HEK293T (cell line): Measurements from ENCODE around the gene UGT3A2.

Source experiments
- CTCF ChIA-PET: fragments of 350-600 bp; formaldehyde crosslinking; extraction: SDS; loops from one replicate; lab custom pipeline; 2021; ENCODE audit warnings: antibody characterized with exemption, inconsistent platforms; lab: Yijun Ruan, JAX
- POLR2A ChIA-PET: fragments of 350-600 bp; formaldehyde crosslinking; extraction: SDS; loops from one replicate; lab custom pipeline; 2020; ENCODE audit warnings: antibody characterized with exemption, inconsistent platforms; lab: Yijun Ruan, JAX
- DNase-seq: peaks from one replicate; pipeline ENCODE4 v3.0.0; 2012; ENCODE audit warnings: mixed read lengths; ENCODE audit errors: extremely low spot score
- ARNT ChIP-seq: fragments of 450-650 bp; IDR thresholded peaks from 2 replicates; pipeline ENCODE4 v1.6.1; 2017; ENCODE audit warnings: mild to moderate bottlenecking
- BHLHE40 ChIP-seq: fragments of 450-650 bp; IDR thresholded peaks from 2 replicates; pipeline ENCODE4 v1.6.1; 2016; ENCODE audit warnings: mild to moderate bottlenecking, moderate library complexity, borderline replicate concordance
- CTBP1 ChIP-seq: fragments of 450-650 bp; IDR thresholded peaks from 2 replicates; pipeline ENCODE4 v1.6.1; 2016; ENCODE audit warnings: borderline replicate concordance
- ELF4 ChIP-seq: fragments of 450-650 bp; IDR thresholded peaks from 2 replicates; pipeline ENCODE4 v1.6.1; 2017; ENCODE audit warnings: antibody characterized with exemption
- FOXA1 ChIP-seq: fragments of 450-650 bp; IDR thresholded peaks from 2 replicates; pipeline ENCODE4 v1.6.1; 2016; ENCODE audit warnings: mild to moderate bottlenecking
- FOXK2 ChIP-seq: fragments of 450-650 bp; IDR thresholded peaks from 2 replicates; pipeline ENCODE4 v1.6.1; 2016; ENCODE audit warnings: mild to moderate bottlenecking
- FOXM1 ChIP-seq: fragments of 450-650 bp; IDR thresholded peaks from 2 replicates; pipeline ENCODE4 v1.6.1; 2017; ENCODE audit warnings: mild to moderate bottlenecking, borderline replicate concordance
- HDGF ChIP-seq: fragments of 450-650 bp; IDR thresholded peaks from 2 replicates; pipeline ENCODE4 v1.6.1; 2017; ENCODE audit warnings: antibody characterized with exemption, borderline replicate concordance
- L3MBTL2 ChIP-seq: fragments of 450-650 bp; conservative IDR thresholded peaks from 2 replicates; pipeline ENCODE4 v1.6.1; 2016; ENCODE audit warnings: mild to moderate bottlenecking
- LEF1 ChIP-seq: fragments of 450-650 bp; IDR thresholded peaks from 2 replicates; pipeline ENCODE4 v1.6.1; 2017; ENCODE audit warnings: mild to moderate bottlenecking, borderline replicate concordance
- NFRKB ChIP-seq: fragments of 450-650 bp; IDR thresholded peaks from 2 replicates; pipeline ENCODE4 v1.6.1; 2016; ENCODE audit warnings: mild to moderate bottlenecking, moderate library complexity
- PKNOX1 ChIP-seq: fragments of 450-650 bp; IDR thresholded peaks from 2 replicates; pipeline ENCODE4 v1.6.1; 2016
- SP1 ChIP-seq: fragments of 450-650 bp; IDR thresholded peaks from 2 replicates; pipeline ENCODE4 v1.6.1; 2017
- SUZ12 ChIP-seq: fragments of 450-650 bp; IDR thresholded peaks from 2 replicates; pipeline ENCODE4 v1.6.1; 2016; ENCODE audit warnings: mild to moderate bottlenecking
- TARDBP ChIP-seq: fragments of 450-650 bp; IDR thresholded peaks from 2 replicates; pipeline ENCODE4 v1.6.1; 2016
- ZNF384 ChIP-seq: fragments of 450-650 bp; IDR thresholded peaks from 2 replicates; pipeline ENCODE4 v1.6.1; 2016

Gene UGT3A2

GRCh38 chr5:36066540-36067210 lies at the start of gene UGT3A2:
UGT3A2 (minus strand) TSS chr5:36066882; CDS start chr5:36066789, 93 bp downstream.
- CTCF ChIA-PET, result interaction anchor here (3.0 kb wide), 1 partner anchor 13 kb away, joined by 13 read pairs; no protein-coding TSS in a partner anchor
- DNase-seq, result peak; percentile 34
- TF ChIP-seq L3MBTL2, result peak; percentile 40; the same call in 1 of the 2 replicates
- TF ChIP-seq CTBP1, result no peak
- POLR2A ChIA-PET, result interaction anchor here (1.0 kb wide), 1 partner anchor 85 kb away, joined by 3 read pairs; the partner anchor contains the start of genes LMBRD2 and SKP2

GRCh38 chr5:36111238-36111637 lies 44.6 kb upstream of the UGT3A2 start:
- ChIA-PET POLR2A (no interaction called here), CTCF (interaction anchor here (0.6 kb wide), 1 partner anchor 9 kb away, joined by 3 read pairs; no protein-coding TSS in a partner anchor)
- no peak for DNase-seq
- TF ChIP-seq ELF4 (no peak), TARDBP (no peak), SUZ12 (no peak), FOXK2 (no peak), PKNOX1 (no peak), L3MBTL2 (no peak), LEF1 (no peak), FOXA1 (no peak)

- no peak for DNase-seq
- TF ChIP-seq CTBP1, result no peak
- no peak for TF ChIP-seq HDGF
- no peak for TF ChIP-seq FOXK2
- no peak for TF ChIP-seq L3MBTL2
- TF ChIP-seq SP1, result no peak
- no peak for TF ChIP-seq BHLHE40
- no peak for TF ChIP-seq ELF4
- no peak for TF ChIP-seq LEF1
- no peak for TF ChIP-seq FOXA1
- no peak for TF ChIP-seq NFRKB
- no peak for TF ChIP-seq FOXM1
- TF ChIP-seq ZNF384, result no peak
- TF ChIP-seq SUZ12, result no peak
- CTCF ChIA-PET, result interaction anchor here (0.6 kb wide), 1 partner anchor 1095 kb away, joined by 5 read pairs; no protein-coding TSS in a partner anchor
- POLR2A ChIA-PET, result no interaction called here
Measured at GRCh38 chr5:36108758-36109460, 42.2 kb upstream of the UGT3A2 start.

GRCh38 chr5:36105819-36106218 lies 39.1 kb upstream of the UGT3A2 start:
- CTCF ChIA-PET, result no interaction called here
- no peak for TF ChIP-seq ZNF384
- TF ChIP-seq NFRKB, result no peak
- TF ChIP-seq FOXK2, result no peak
- no peak for TF ChIP-seq ELF4
- no peak for TF ChIP-seq TARDBP
- no peak for TF ChIP-seq FOXA1
- no peak for TF ChIP-seq LEF1
- no peak for TF ChIP-seq HDGF
- TF ChIP-seq CTBP1, result no peak
- no peak for TF ChIP-seq PKNOX1
- TF ChIP-seq L3MBTL2, result no peak
- POLR2A ChIA-PET, result no interaction called here
- DNase-seq, result no peak

- TF ChIP-seq ARNT (no peak), HDGF (no peak)
- DNase-seq, result no peak
- CTCF ChIA-PET, result no interaction called here
- POLR2A ChIA-PET, result no interaction called here
Measured at GRCh38 chr5:36099748-36100147, 33.1 kb upstream of the UGT3A2 start.

GRCh38 chr5:36096486-36096885 lies 29.8 kb upstream of the UGT3A2 start:
- TF ChIP-seq FOXM1, result no peak
- TF ChIP-seq LEF1, result no peak
- TF ChIP-seq FOXA1, result no peak
- no peak for TF ChIP-seq ZNF384
- TF ChIP-seq FOXK2, result no peak
- TF ChIP-seq TARDBP, result no peak
- no peak for TF ChIP-seq HDGF
- TF ChIP-seq L3MBTL2, result no peak
- TF ChIP-seq SUZ12, result no peak
- TF ChIP-seq SP1, result no peak
- no peak for TF ChIP-seq ELF4
- no peak for TF ChIP-seq PKNOX1
- no peak for TF ChIP-seq NFRKB
- no peak for TF ChIP-seq ARNT
- TF ChIP-seq BHLHE40, result no peak
- TF ChIP-seq CTBP1, result no peak
- CTCF ChIA-PET, result no interaction called here
- no peak for DNase-seq
- POLR2A ChIA-PET, result no interaction called here
